ENCODE results near the gene PTPRZ1. TPM values are rescaled to one million over a fixed set of nuclear protein-coding genes. Genes with fewer than 3 reads are reported as not detected.

PTPRZ1 gene
- total RNA-seq, 3 donors from 2014 or later = 0.49 to 9.1 (median 0.67) TPM

- no peaks in the 10 kb centered on the region for H3K9me3 ChIP-seq
- intact Hi-C loops (cut with DNase I, micrococcal nuclease) = no loop called here
- DNase-seq = no peak
- no peaks in the 10 kb centered on the region for H3K4me1 ChIP-seq (ENCODE audit: low read depth)
- ATAC-seq = no peak
- H3K36me3 ChIP-seq (ENCODE audit: low read depth) = no peaks in the 10 kb centered on the region
- no peak overlapping the region for H3K4me3 ChIP-seq
- TF ChIP-seq CTCF (IDR thresholded peaks at IDR 0.05) = no peak
These were observed 137.2 kb downstream of the PTPRZ1 start for GRCh38 chr7:122010116-122010515.

GRCh38 chr7:122013065-122013464, 140.1 kb downstream of the PTPRZ1 start:
- ATAC-seq (no peak), DNase-seq (no peak)
- no peak for TF ChIP-seq CTCF (IDR thresholded peaks at IDR 0.05)
- Histone ChIP-seq H3K9me3 (no peaks in the 10 kb centered on the region), H3K4me1 (ENCODE audit: low read depth) (no peaks in the 10 kb centered on the region), H3K36me3 (ENCODE audit: low read depth) (no peaks in the 10 kb centered on the region), H3K4me3 (no peak overlapping the region)
- intact Hi-C loops (cut with DNase I, micrococcal nuclease) = no loop called here

GRCh38 chr7:122013630-122014029, 140.7 kb downstream of the PTPRZ1 start:
- no peak overlapping the region for H3K4me3 ChIP-seq
- intact Hi-C loops (cut with DNase I, micrococcal nuclease) = no loop called here
- H3K36me3 ChIP-seq (ENCODE audit: low read depth) = no peaks in the 10 kb centered on the region
- H3K4me1 ChIP-seq (ENCODE audit: low read depth) = no peaks in the 10 kb centered on the region
- ATAC-seq (no peak), DNase-seq (no peak)
- no peak for TF ChIP-seq CTCF (IDR thresholded peaks at IDR 0.05)
- no peaks in the 10 kb centered on the region for H3K9me3 ChIP-seq

- Histone ChIP-seq H3K36me3 (ENCODE audit: low read depth) (no peaks in the 10 kb centered on the region), H3K4me1 (ENCODE audit: low read depth) (no peaks in the 10 kb centered on the region), H3K9me3 (no peaks in the 10 kb centered on the region), H3K4me3 (no peak overlapping the region)
- no peak for TF ChIP-seq CTCF (IDR thresholded peaks at IDR 0.05)
- DNase-seq (no peak), ATAC-seq (no peak)
- intact Hi-C loops (cut with DNase I, micrococcal nuclease) = no loop called here
These were observed 141.7 kb downstream of the PTPRZ1 start for GRCh38 chr7:122014697-122015096.

- intact Hi-C loops (cut with DNase I, micrococcal nuclease) = no loop called here
- no peak for TF ChIP-seq CTCF (IDR thresholded peaks at IDR 0.05)
- DNase-seq (no peak), ATAC-seq (no peak)
- H3K36me3 ChIP-seq (ENCODE audit: low read depth) = no peaks in the 10 kb centered on the region
- H3K4me1 ChIP-seq (ENCODE audit: low read depth) = no peaks in the 10 kb centered on the region
- no peak overlapping the region for H3K4me3 ChIP-seq
- no peaks in the 10 kb centered on the region for H3K9me3 ChIP-seq
These were observed 145.1 kb downstream of the PTPRZ1 start for GRCh38 chr7:122018032-122018431.

- H3K4me1 ChIP-seq (ENCODE audit: low read depth) = no peaks in the 10 kb centered on the region
- ATAC-seq = no peak
- no peak for DNase-seq
- TF ChIP-seq CTCF (IDR thresholded peaks at IDR 0.05) = no peak
- no peak overlapping the region for H3K4me3 ChIP-seq
- no peaks in the 10 kb centered on the region for H3K36me3 ChIP-seq (ENCODE audit: low read depth)
- intact Hi-C loops (cut with DNase I, micrococcal nuclease) = no loop called here
- H3K9me3 ChIP-seq = no peaks in the 10 kb centered on the region
These were observed 154.1 kb downstream of the PTPRZ1 start for GRCh38 chr7:122027058-122027457.
